PFSK-1 (cell line): ENCODE measurements around the gene CBX7.

Experiments used
- POLR2AphosphoS5 ChIP-seq: IDR thresholded peaks from 2 replicates; pipeline ENCODE4 v1.6.1; 2012; ENCODE audit warnings: low read depth, mild to moderate bottlenecking, control low read depth, low read length, moderate library complexity
- SIN3A ChIP-seq: IDR thresholded peaks from 2 replicates; pipeline ENCODE4 v1.6.1; 2012; ENCODE audit warnings: mild to moderate bottlenecking, low read length, moderate library complexity, borderline replicate concordance; ENCODE audit not compliant: insufficient read depth
- TAF1 ChIP-seq: IDR thresholded peaks from 2 replicates; pipeline ENCODE4 v1.6.1; 2012; ENCODE audit warnings: low read length, control low read depth, borderline replicate concordance; ENCODE audit not compliant: insufficient read depth

DNA sequence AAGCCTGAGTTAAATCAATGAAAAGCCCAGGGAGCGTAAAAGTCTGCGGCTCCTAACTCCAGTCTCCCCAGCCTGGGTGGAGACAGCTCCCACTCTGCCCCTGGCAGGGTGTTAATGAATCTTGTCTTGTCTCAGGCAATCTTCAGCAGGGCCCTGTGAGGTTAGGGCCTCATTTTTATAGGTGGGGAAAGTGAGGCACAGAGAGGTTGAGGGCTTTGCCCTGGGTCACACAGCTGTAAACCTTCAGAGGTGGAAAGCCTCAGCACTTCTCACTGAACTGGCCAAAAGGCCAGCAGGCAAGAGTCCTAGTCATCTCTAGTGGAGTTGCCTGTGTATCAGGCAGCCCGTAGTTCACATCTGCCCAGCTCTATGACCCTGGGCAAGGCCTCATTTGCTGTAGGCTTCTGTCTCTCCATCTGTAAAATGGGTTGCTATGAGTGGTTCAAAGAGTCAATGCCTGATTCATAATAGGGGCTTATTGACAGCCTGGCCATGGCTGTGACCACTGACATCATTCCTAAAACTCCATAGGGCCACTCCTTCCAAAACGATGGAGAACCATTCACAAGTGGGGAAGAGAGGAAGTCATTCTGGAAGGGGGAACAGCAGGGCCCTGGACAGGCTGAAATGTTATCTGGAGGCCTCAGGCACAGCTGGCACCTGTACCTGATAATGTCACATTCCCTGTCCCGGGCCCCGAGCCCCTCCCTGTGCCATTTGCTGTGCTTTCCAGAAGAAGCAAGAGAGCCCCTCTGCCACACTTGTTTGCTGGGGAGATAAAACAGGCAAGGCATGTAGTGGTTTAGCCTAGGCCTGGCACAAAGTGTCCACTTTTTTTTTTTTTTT, 6.0 kb downstream of the CBX7 start:
- TF ChIP-seq POLR2AphosphoS5 (no peak), TAF1 (no peak), SIN3A (no peak)
